GM08714 (cell line): Measurements from ENCODE around the gene MYL6.

Source experiments
- H3K4me3 ChIP-seq: fragments of 200-500 bp; sonication (Bioruptor generic); 2 replicates; pipeline ENCODE4 v1.5.1; 2014; ENCODE audit warnings: mild to moderate bottlenecking, low read length, inconsistent platforms
- ZNF274 ChIP-seq: IDR thresholded peaks from 2 replicates; pipeline ENCODE4 v1.6.1; 2012; ENCODE audit warnings: mild to moderate bottlenecking, low read depth, low read length

MYL6 gene

GRCh38 chr12:56122637-56123036 is 35.5 kb upstream of the MYL6 start:
- no peak overlapping the region for H3K4me3 ChIP-seq
- no peak for TF ChIP-seq ZNF274

- TF ChIP-seq ZNF274 = no peak
- no peak overlapping the region for H3K4me3 ChIP-seq
Measured at GRCh38 chr12:56124133-56124532, 34.0 kb upstream of the MYL6 start.

GRCh38 chr12:56126732-56127239 is 31.4 kb upstream of the MYL6 start:
- H3K4me3 ChIP-seq = no peak overlapping the region
- no peak for TF ChIP-seq ZNF274

- H3K4me3 ChIP-seq = peak overlapping the region; percentile 43
- no peak for TF ChIP-seq ZNF274
Measured at GRCh38 chr12:56127485-56127887, 30.7 kb upstream of the MYL6 start.

GRCh38 chr12:56127888-56128669 is 30.1 kb upstream of the MYL6 start, which contains the start of gene ESYT1:
ESYT1 (plus strand) TSS chr12:56128267; CDS start chr12:56128320, 53 bp downstream.
- no peak for TF ChIP-seq ZNF274
- peak within 1 kb of the TSS; percentile 88 for H3K4me3 ChIP-seq

GRCh38 chr12:56128670-56129205 is 29.4 kb upstream of the MYL6 start:
- no peak for TF ChIP-seq ZNF274

GRCh38 chr12:56129206-56129941 is 28.8 kb upstream of the MYL6 start:
- TF ChIP-seq ZNF274 = no peak

More at GRCh38 chr12:56128670-56129205, 29.4 kb upstream of the MYL6 start:
- H3K4me3 ChIP-seq = peak overlapping the region; percentile 88

GRCh38 chr12:56129942-56130495 is 28.1 kb upstream of the MYL6 start:
- no peak for TF ChIP-seq ZNF274
- peak overlapping the region; percentile 88; the same call in 1 of the 2 replicates for H3K4me3 ChIP-seq

More at GRCh38 chr12:56129206-56129941, 28.8 kb upstream of the MYL6 start:
- peak overlapping the region; percentile 88 for H3K4me3 ChIP-seq

GRCh38 chr12:56130876-56131275 is 27.3 kb upstream of the MYL6 start:
- TF ChIP-seq ZNF274 = no peak
- no peak overlapping the region for H3K4me3 ChIP-seq

- no peak for TF ChIP-seq ZNF274
- H3K4me3 ChIP-seq = no peak overlapping the region
Measured at GRCh38 chr12:56134897-56135296, 23.3 kb upstream of the MYL6 start.

- TF ChIP-seq ZNF274 = no peak
- no peak overlapping the region for H3K4me3 ChIP-seq
Measured at GRCh38 chr12:56137853-56138571, 20.1 kb upstream of the MYL6 start.

- no peak overlapping the region for H3K4me3 ChIP-seq
- TF ChIP-seq ZNF274 = no peak
Measured at GRCh38 chr12:56141946-56142784, 16.0 kb upstream of the MYL6 start.

GRCh38 chr12:56143217-56143616 is 14.9 kb upstream of the MYL6 start:
- TF ChIP-seq ZNF274 = no peak
- no peak overlapping the region for H3K4me3 ChIP-seq
